ACC112 (cell line): ENCODE measurements around the gene KCNC4.

Source experiments
- H2AFZ ChIP-seq: fragments of 200-600 bp; sonication (generic); one replicate; pipeline ENCODE4 v1.6.0; 2017; ENCODE audit warnings: antibody characterized with exemption, low read length; ENCODE audit not compliant: unreplicated experiment
- H3K27ac ChIP-seq: fragments of 200-600 bp; sonication (generic); 2 replicates; pipeline ENCODE4 v1.5.1; 2014; ENCODE audit warnings: low read depth, mild to moderate bottlenecking, antibody characterized with exemption, low read length, moderate library complexity
- H3K27me3 ChIP-seq: fragments of 200-600 bp; sonication (generic); 2 replicates; pipeline ENCODE4 v1.6.1; 2014; ENCODE audit warnings: mild to moderate bottlenecking, antibody characterized with exemption, low read length, moderate library complexity, mixed read lengths; ENCODE audit not compliant: insufficient read depth
- H3K36me3 ChIP-seq: fragments of 200-600 bp; sonication (generic); 2 replicates; pipeline ENCODE4 v1.6.1; 2016; ENCODE audit warnings: mild to moderate bottlenecking, antibody characterized with exemption, low read length, moderate library complexity, mixed read lengths; ENCODE audit not compliant: insufficient read depth
- H3K4me1 ChIP-seq: fragments of 200-600 bp; sonication (generic); one replicate; pipeline ENCODE4 v1.6.1; 2016; ENCODE audit warnings: low read length, mixed read lengths; ENCODE audit not compliant: insufficient read depth, unreplicated experiment, control insufficient read depth
- H3K4me3 ChIP-seq: fragments of 200-600 bp; sonication (generic); 2 replicates; pipeline ENCODE4 v1.5.1; 2014; ENCODE audit warnings: mild to moderate bottlenecking, low read depth, low read length
- H3K79me2 ChIP-seq: fragments of 200-600 bp; sonication (generic); one replicate; pipeline ENCODE4 v1.6.0; 2016; ENCODE audit warnings: low read length; ENCODE audit not compliant: control insufficient read depth, unreplicated experiment, insufficient read depth

The KCNC4 gene

GRCh38 chr1:110173466-110174105 is 36.5 kb upstream of the KCNC4 start:
- H3K27me3 ChIP-seq = 0 out of 2 replicates have a peak, but pooled peaks cover 7% of the 10 kb centered on the region
- H3K36me3 ChIP-seq = no peaks in the 10 kb centered on the region
- no peaks in the 10 kb centered on the region for H3K4me1 ChIP-seq
- H3K79me2 ChIP-seq = no peaks in the 10 kb centered on the region
- no peak overlapping the region for H3K27ac ChIP-seq
- no peak overlapping the region for H2AFZ ChIP-seq
- no peak overlapping the region for H3K4me3 ChIP-seq

- Histone ChIP-seq H3K27ac (no peak overlapping the region), H2AFZ (no peak overlapping the region), H3K4me1 (no peaks in the 10 kb centered on the region), H3K79me2 (no peaks in the 10 kb centered on the region), H3K36me3 (no peaks in the 10 kb centered on the region), H3K4me3 (no peak overlapping the region), H3K27me3 (0 out of 2 replicates have a peak, but pooled peaks cover 7% of the 10 kb centered on the region)
Observed at GRCh38 chr1:110174961-110175360, 35.2 kb upstream of the KCNC4 start.

GRCh38 chr1:110176299-110176956 is 33.7 kb upstream of the KCNC4 start:
- H3K27ac ChIP-seq = no peak overlapping the region
- H2AFZ ChIP-seq = no peak overlapping the region
- peaks cover 18% of the 10 kb centered on the region; the same call in 1 of the 2 replicates for H3K27me3 ChIP-seq
- no peaks in the 10 kb centered on the region for H3K79me2 ChIP-seq
- H3K36me3 ChIP-seq = no peaks in the 10 kb centered on the region
- no peaks in the 10 kb centered on the region for H3K4me1 ChIP-seq
- H3K4me3 ChIP-seq = no peak overlapping the region

GRCh38 chr1:110177775-110178174 is 32.3 kb upstream of the KCNC4 start:
- H3K79me2 ChIP-seq = no peaks in the 10 kb centered on the region
- H3K27ac ChIP-seq = no peak overlapping the region
- no peaks in the 10 kb centered on the region for H3K36me3 ChIP-seq
- no peak overlapping the region for H2AFZ ChIP-seq
- H3K4me1 ChIP-seq = no peaks in the 10 kb centered on the region
- H3K4me3 ChIP-seq = no peak overlapping the region
- H3K27me3 ChIP-seq = peaks cover 30% of the 10 kb centered on the region

GRCh38 chr1:110183642-110184167 is 26.4 kb upstream of the KCNC4 start:
- H3K79me2 ChIP-seq = no peaks in the 10 kb centered on the region
- no peaks in the 10 kb centered on the region for H3K36me3 ChIP-seq
- H3K27ac ChIP-seq = no peak overlapping the region
- no peak overlapping the region for H2AFZ ChIP-seq
- H3K4me3 ChIP-seq = no peak overlapping the region
- H3K4me1 ChIP-seq = peaks cover 4% of the 10 kb centered on the region
- H3K27me3 ChIP-seq = peaks cover 49% of the 10 kb centered on the region

DNA sequence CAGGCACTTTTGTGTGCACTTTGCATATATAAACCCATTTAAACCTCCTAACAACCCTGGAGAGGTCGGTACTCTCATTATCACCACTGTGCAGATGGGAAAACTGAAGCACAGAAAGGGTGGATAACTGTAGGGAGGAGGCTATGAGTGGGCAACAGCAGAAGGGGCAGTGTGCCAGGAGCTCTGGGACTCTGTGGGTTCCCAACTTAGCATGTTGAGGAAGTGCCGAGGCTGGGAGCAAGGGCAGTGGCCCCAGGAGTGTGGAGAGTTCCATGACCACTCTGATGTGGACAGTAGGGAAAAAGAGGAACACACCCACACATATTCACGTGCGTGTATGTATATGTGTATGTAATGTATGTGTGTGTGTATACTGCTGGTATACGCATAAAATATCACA is 25.7 kb upstream of the KCNC4 start:
- Histone ChIP-seq H3K79me2 (no peaks in the 10 kb centered on the region), H3K27ac (no peak overlapping the region), H3K36me3 (no peaks in the 10 kb centered on the region), H2AFZ (no peak overlapping the region), H3K27me3 (peaks cover 49% of the 10 kb centered on the region), H3K4me1 (peaks cover 5% of the 10 kb centered on the region), H3K4me3 (no peak overlapping the region)

DNA sequence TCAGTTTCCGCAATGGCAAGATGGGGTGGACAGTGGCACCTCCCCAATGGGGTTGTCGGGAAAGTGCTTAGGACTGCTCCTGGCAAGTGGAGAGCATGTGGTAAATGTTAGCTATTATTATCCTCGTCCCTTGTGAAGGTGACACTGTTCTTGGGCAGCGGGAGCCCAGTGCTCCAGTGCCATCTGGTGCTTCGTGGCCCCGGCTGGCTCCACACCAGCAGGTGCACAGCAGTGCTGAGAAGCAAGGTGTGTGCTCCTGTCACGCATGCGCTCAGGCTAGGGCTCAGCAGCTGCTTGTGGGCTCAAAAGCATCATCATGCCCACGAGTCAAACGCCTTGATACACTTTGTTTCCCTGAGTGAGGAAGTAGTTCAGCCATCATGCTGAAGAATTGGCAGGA is 24.9 kb upstream of the KCNC4 start:
- no peak overlapping the region for H2AFZ ChIP-seq
- no peaks in the 10 kb centered on the region for H3K36me3 ChIP-seq
- no peak overlapping the region for H3K27ac ChIP-seq
- H3K4me3 ChIP-seq = no peak overlapping the region
- peaks cover 48% of the 10 kb centered on the region for H3K27me3 ChIP-seq
- H3K79me2 ChIP-seq = no peaks in the 10 kb centered on the region
- H3K4me1 ChIP-seq = peaks cover 5% of the 10 kb centered on the region

DNA sequence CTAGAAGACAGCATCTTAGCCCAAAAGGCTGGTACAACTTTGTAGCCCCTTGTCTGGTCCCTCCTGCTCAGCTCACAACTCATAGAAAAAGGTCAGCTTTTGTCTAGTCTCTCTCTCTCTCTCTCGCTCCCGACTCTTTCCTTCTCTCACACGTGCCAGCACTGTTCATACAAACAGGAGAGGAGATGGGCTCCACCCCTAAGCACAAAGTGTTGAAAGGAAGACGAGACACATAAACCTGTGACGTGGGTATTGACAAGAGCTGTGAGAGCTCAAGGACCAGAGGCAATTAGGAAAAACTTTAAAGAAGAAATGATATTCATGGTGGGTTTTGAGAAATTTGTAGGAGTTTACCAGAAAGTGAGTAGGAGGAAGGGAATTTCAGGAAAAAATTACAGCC is 23.6 kb upstream of the KCNC4 start:
- Histone ChIP-seq H3K4me3 (no peak overlapping the region), H3K79me2 (no peaks in the 10 kb centered on the region), H3K27me3 (peaks cover 37% of the 10 kb centered on the region), H3K36me3 (no peaks in the 10 kb centered on the region), H3K27ac (no peak overlapping the region), H2AFZ (no peak overlapping the region), H3K4me1 (peaks cover 5% of the 10 kb centered on the region)

DNA sequence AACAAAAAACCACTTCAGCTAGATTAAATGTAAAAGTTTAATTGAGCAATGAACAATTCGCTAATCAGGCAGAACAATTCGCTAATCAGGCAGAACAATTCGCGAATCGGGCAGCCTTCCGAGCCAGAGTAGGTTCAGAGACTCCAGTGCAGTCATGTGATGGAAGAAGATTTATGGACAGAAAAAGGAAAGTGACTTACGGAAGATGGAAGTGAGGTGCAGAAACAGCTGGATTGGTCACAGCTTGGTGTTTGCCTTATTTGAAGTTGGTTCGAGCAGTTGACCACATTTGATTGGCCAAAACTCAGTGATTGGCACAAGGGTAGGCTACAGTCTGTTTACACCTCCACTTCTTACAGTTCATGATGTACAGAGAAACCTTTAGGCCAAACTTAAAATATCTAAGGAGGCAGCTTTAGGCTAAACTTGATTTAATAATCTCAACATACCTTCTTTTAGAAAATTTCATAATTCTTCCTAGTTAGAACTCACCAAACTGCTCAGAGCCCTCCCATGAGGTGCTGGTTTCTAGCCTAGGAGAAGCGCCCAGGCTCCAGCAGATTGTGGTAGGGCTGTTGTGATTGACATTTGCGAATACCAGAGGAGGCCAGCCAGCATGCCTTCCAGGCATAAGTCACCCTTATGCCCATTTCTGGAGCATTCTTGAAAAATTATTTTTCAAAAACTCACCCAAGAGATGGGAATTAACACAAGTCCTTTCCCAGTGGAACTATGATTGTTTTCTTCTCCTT is 22.8 kb upstream of the KCNC4 start:
- Histone ChIP-seq H2AFZ (no peak overlapping the region), H3K27me3 (peaks cover 30% of the 10 kb centered on the region; the same call in 1 of the 2 replicates), H3K36me3 (no peaks in the 10 kb centered on the region), H3K27ac (no peak overlapping the region), H3K4me1 (peaks cover 5% of the 10 kb centered on the region), H3K4me3 (no peak overlapping the region), H3K79me2 (no peaks in the 10 kb centered on the region)

DNA sequence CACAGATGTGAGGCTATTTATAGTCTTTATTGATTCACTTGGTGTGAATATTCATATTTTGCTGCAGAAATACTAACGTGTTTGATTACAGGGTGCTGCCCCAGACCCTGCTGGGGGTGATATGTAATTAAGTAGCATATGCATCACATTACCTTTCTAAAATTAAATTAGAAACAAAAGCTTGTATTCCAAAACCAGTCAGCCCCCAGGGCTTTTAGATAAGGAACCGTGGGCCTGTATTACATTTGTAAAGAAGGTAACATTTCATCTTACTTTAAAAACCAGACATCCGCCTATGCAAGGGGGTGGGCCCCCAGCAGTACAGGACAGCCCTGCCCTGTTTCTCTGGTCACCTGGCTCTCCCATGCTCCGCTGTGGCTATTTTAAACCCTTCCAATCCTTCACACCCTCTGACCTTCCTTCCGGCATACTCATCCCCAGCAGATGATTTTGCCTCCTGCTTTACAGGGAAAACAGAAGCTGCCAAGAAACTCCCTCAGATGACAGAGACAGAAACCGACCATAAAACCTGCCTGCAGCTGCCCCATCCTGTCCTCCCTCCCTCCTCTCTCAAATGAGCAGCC is 22.0 kb upstream of the KCNC4 start:
- no peak overlapping the region for H3K27ac ChIP-seq
- no peaks in the 10 kb centered on the region for H3K79me2 ChIP-seq
- H3K27me3 ChIP-seq = peaks cover 22% of the 10 kb centered on the region; the same call in 1 of the 2 replicates
- no peak overlapping the region for H2AFZ ChIP-seq
- H3K4me1 ChIP-seq = peaks cover 5% of the 10 kb centered on the region
- H3K36me3 ChIP-seq = no peaks in the 10 kb centered on the region
- no peak overlapping the region for H3K4me3 ChIP-seq
